Measurements from ENCODE around the gene CNDP2.

The CNDP2 gene

GRCh38 chr18:74501386-74501785 lies 5.2 kb downstream of the CNDP2 start:
- DNase-seq: peak; percentile 86

GRCh38 chr18:74503137-74503536 lies 7.0 kb downstream of the CNDP2 start:
- no peak for DNase-seq

GRCh38 chr18:74505776-74506175 lies 9.6 kb downstream of the CNDP2 start:
- DNase-seq: no peak

- DNase-seq: no peak
Observed at GRCh38 chr18:74506448-74507084, 10.4 kb downstream of the CNDP2 start.

- DNase-seq: no peak
Observed at GRCh38 chr18:74507097-74507881, 11.1 kb downstream of the CNDP2 start.

GRCh38 chr18:74507927-74508326 lies 11.8 kb downstream of the CNDP2 start:
- no peak for DNase-seq

- no peak for DNase-seq
Observed at GRCh38 chr18:74508366-74508765, 12.2 kb downstream of the CNDP2 start.

GRCh38 chr18:74508821-74509225 lies 12.7 kb downstream of the CNDP2 start:
- DNase-seq: no peak

GRCh38 chr18:74509856-74510769 lies 13.9 kb downstream of the CNDP2 start:
- DNase-seq: no peak

- DNase-seq: no peak
Observed at GRCh38 chr18:74510770-74511095, 14.6 kb downstream of the CNDP2 start.

- DNase-seq: no peak
Observed at GRCh38 chr18:74511823-74512222, 15.7 kb downstream of the CNDP2 start.

- no peak for DNase-seq
Observed at GRCh38 chr18:74512321-74513053, 16.3 kb downstream of the CNDP2 start.

GRCh38 chr18:74513149-74513882 lies 17.2 kb downstream of the CNDP2 start:
- no peak for DNase-seq

GRCh38 chr18:74513883-74514205 lies 17.7 kb downstream of the CNDP2 start:
- no peak for DNase-seq

GRCh38 chr18:74514860-74515495 lies 18.8 kb downstream of the CNDP2 start:
- DNase-seq: no peak

- no peak for DNase-seq
Observed at GRCh38 chr18:74515620-74516231, 19.6 kb downstream of the CNDP2 start.

GRCh38 chr18:74516271-74517235 lies 20.4 kb downstream of the CNDP2 start:
- no peak for DNase-seq

- DNase-seq: no peak
Observed at GRCh38 chr18:74517236-74517630, 21.1 kb downstream of the CNDP2 start.

- DNase-seq: no peak
Observed at GRCh38 chr18:74518456-74519295, 22.5 kb downstream of the CNDP2 start.

Measured in RPMI8226 (cell line).